ENCODE data around the gene KDM3A. TPM values are rescaled to one million over a fixed set of nuclear protein-coding genes. Genes with fewer than 3 reads are reported as not detected.
"Not testable (repeated sequence)": the region's sequence is repeated elsewhere in the genome, so short reads cannot be mapped to it uniquely, and the experiment has no call there.

The KDM3A gene
- total RNA-seq, 3 donors from 2014 or later, result 32.9 to 45.9 (median 36.5) TPM

DNA sequence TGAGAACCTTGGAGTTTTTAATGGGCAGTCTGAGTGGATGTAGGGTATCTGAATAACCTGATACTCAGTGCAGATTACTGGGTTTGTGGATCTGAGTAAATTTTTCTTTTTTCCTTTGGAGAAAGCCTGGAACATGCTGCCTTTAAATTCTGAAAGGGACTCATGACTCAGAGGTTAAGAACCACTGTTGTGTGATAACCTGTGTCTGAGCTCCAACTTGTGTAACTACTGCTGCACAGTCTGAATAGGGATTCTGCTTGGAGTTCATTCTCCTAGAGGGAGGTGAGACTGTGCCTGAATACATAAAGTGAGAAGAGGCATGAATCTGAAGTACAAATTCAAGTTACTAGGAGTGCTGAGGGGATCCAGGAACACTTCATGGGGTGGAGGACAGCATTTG, 36.2 kb downstream of the KDM3A start:
- peaks cover 33% of the 10 kb centered on the region for H3K4me1 Mint-ChIP-seq (ENCODE audit: low read depth)
- DNase-seq, result no peak
- H3K36me3 Mint-ChIP-seq (ENCODE audit: insufficient read depth), result peaks cover 67% of the 10 kb centered on the region
- no peaks in the 10 kb centered on the region for H3K27me3 Mint-ChIP-seq (ENCODE audit: low read depth)
- ATAC-seq, result no peak
- no peaks in the 10 kb centered on the region for H3K9me3 Mint-ChIP-seq
- no peak overlapping the region for H3K4me3 Mint-ChIP-seq

GRCh38 chr2:86480105-86480504, 38.9 kb downstream of the KDM3A start:
- no peaks in the 10 kb centered on the region for H3K9me3 Mint-ChIP-seq
- peaks cover 72% of the 10 kb centered on the region for H3K36me3 Mint-ChIP-seq (ENCODE audit: insufficient read depth)
- DNase-seq, result no peak
- no peaks in the 10 kb centered on the region for H3K27me3 Mint-ChIP-seq (ENCODE audit: low read depth)
- no peak for ATAC-seq
- H3K4me3 Mint-ChIP-seq, result no peak overlapping the region
- peaks cover 36% of the 10 kb centered on the region for H3K4me1 Mint-ChIP-seq (ENCODE audit: low read depth)

DNA sequence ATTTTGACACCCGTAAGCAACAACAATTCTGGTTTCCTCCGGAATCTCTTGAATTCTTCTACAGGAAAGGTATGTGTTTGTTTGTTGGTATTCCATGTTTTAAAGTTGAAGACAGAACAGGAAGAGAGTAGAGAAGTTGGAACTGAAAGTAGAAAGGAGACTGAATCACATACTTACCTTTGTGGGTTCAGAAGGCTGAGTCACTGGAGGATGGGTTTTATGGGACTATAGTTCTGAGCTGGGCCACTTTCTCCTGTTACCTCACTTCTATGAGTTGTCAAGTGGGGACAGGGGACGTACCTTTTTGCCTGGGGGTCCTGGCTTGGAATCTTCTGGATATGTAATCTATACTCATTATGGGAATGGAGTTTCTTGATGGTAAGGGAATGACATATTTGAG, 40.9 kb downstream of the KDM3A start:
- Mint-ChIP-seq H3K4me3 (no peak overlapping the region), H3K4me1 (ENCODE audit: low read depth) (peaks cover 37% of the 10 kb centered on the region), H3K36me3 (ENCODE audit: insufficient read depth) (peaks cover 78% of the 10 kb centered on the region), H3K9me3 (no peaks in the 10 kb centered on the region), H3K27me3 (ENCODE audit: low read depth) (no peaks in the 10 kb centered on the region)
- DNase-seq, result no peak
- ATAC-seq, result peak; percentile 93 to 95

DNA sequence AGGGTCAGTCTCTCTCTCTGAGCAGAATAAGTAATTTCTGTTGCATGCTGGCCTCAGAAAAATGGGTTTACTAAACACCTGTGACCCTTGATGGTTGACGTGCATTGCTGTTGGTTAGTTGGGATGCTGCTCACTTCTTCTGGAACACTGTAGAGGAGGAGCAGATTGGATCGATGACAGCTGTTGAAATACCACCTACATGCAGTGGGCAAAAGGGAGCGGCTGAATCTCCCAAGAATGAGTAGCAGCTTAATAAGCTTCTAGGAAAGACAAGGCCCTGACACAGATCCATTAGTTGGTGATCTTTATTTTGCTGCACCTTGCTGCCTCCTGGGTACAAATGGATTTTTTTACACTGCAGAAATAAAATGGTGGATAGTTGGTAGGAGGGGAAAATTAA, 43.2 kb downstream of the KDM3A start:
- Mint-ChIP-seq H3K4me1 (ENCODE audit: low read depth) (peaks cover 35% of the 10 kb centered on the region), H3K4me3 (no peak overlapping the region), H3K9me3 (no peaks in the 10 kb centered on the region), H3K27me3 (ENCODE audit: low read depth) (no peaks in the 10 kb centered on the region), H3K36me3 (ENCODE audit: insufficient read depth) (peaks cover 79% of the 10 kb centered on the region)
- ATAC-seq (no peak), DNase-seq (no peak)

DNA sequence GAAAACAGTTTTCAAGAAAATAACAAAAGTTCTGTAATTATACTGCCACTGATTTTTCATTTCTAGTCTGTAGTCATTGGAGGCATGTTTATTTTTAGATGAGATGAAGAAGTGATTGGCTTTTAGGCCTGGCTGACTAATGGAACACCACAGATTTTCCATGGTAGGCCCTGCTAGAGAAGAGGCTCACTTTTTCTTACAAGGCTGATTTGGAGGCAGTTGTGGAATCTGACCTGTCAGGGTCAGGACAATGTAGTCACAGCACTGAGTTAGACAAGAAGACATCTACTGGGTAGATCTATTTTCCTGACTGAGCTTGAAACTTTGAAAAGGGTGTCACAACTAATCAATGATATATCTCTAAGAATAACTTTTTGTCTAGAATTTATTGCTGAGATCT, 43.9 kb downstream of the KDM3A start:
- H3K4me1 Mint-ChIP-seq (ENCODE audit: low read depth), result peaks cover 35% of the 10 kb centered on the region
- H3K4me3 Mint-ChIP-seq, result no peak overlapping the region
- H3K27me3 Mint-ChIP-seq (ENCODE audit: low read depth), result no peaks in the 10 kb centered on the region
- H3K36me3 Mint-ChIP-seq (ENCODE audit: insufficient read depth), result peaks cover 79% of the 10 kb centered on the region
- peak in 1 of 2 donors; percentile 16 for ATAC-seq
- no peaks in the 10 kb centered on the region for H3K9me3 Mint-ChIP-seq
- DNase-seq, result no peak

DNA sequence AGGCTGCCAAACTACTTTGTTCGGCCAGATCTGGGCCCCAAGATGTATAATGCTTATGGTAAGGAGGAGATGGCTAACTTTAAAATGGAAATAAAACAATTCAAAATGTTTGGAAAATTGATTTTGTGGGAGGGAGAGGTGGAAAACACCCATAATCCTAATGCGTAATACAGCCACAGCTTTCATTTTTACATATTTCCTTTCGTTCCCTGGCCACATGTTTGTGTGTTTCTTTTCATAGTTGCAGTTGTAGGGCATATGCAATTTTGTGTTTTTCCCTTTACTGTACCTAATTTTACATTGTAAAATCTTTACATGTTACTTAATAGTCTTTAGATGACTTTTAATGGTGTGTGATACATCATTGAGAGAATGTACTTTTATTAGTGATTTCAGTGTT, 44.6 kb downstream of the KDM3A start:
- DNase-seq, result no peak
- H3K4me3 Mint-ChIP-seq, result no peak overlapping the region
- H3K4me1 Mint-ChIP-seq (ENCODE audit: low read depth), result peaks cover 35% of the 10 kb centered on the region
- H3K9me3 Mint-ChIP-seq, result no peaks in the 10 kb centered on the region
- H3K27me3 Mint-ChIP-seq (ENCODE audit: low read depth), result no peaks in the 10 kb centered on the region
- peaks cover 78% of the 10 kb centered on the region for H3K36me3 Mint-ChIP-seq (ENCODE audit: insufficient read depth)
- no peak for ATAC-seq

DNA sequence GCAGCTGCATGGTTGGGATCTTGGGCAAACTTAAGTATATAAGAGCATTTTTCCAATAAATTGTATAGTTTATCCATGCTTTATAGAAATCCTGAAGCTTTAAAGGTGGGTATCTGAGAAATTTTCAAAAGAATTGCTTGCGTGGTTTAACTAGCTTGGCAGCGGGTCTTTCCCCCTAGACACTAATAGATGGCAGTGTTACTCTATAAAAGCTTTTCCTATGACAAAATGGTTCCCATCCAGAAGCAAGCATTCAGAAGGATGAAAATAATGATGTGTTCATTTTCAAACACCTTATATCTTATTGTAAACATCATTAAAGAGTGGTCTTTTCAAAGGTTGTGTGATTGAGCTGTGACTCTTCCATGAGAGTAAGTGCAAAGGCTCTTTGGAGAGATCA, 45.9 kb downstream of the KDM3A start:
- H3K4me1 Mint-ChIP-seq (ENCODE audit: low read depth), result peaks cover 26% of the 10 kb centered on the region
- no peaks in the 10 kb centered on the region for H3K27me3 Mint-ChIP-seq (ENCODE audit: low read depth)
- DNase-seq (no peak), ATAC-seq (no peak)
- H3K9me3 Mint-ChIP-seq, result no peaks in the 10 kb centered on the region
- H3K4me3 Mint-ChIP-seq, result no peak overlapping the region
- peaks cover 78% of the 10 kb centered on the region for H3K36me3 Mint-ChIP-seq (ENCODE audit: insufficient read depth)

GRCh38 chr2:86488561-86489250, 47.5 kb downstream of the KDM3A start:
- Mint-ChIP-seq H3K36me3 (ENCODE audit: insufficient read depth) (peaks cover 72% of the 10 kb centered on the region), H3K9me3 (no peaks in the 10 kb centered on the region), H3K4me3 (no peak overlapping the region), H3K4me1 (ENCODE audit: low read depth) (peaks cover 20% of the 10 kb centered on the region), H3K27me3 (ENCODE audit: low read depth) (no peaks in the 10 kb centered on the region)
- ATAC-seq, result no peak
- DNase-seq, result no peak

GRCh38 chr2:86489542-86489941, 48.4 kb downstream of the KDM3A start:
- peaks cover 18% of the 10 kb centered on the region for H3K4me1 Mint-ChIP-seq (ENCODE audit: low read depth)
- no peaks in the 10 kb centered on the region for H3K9me3 Mint-ChIP-seq
- peaks cover 72% of the 10 kb centered on the region for H3K36me3 Mint-ChIP-seq (ENCODE audit: insufficient read depth)
- DNase-seq (no peak), ATAC-seq (no peak)
- no peaks in the 10 kb centered on the region for H3K27me3 Mint-ChIP-seq (ENCODE audit: low read depth)
- no peak overlapping the region for H3K4me3 Mint-ChIP-seq

- no peaks in the 10 kb centered on the region for H3K9me3 Mint-ChIP-seq
- no peak overlapping the region for H3K4me3 Mint-ChIP-seq
- H3K27me3 Mint-ChIP-seq (ENCODE audit: low read depth), result no peaks in the 10 kb centered on the region
- peaks cover 72% of the 10 kb centered on the region for H3K36me3 Mint-ChIP-seq (ENCODE audit: insufficient read depth)
- ATAC-seq (no peak), DNase-seq (no peak)
- peaks cover 11% of the 10 kb centered on the region for H3K4me1 Mint-ChIP-seq (ENCODE audit: low read depth)
Measured at GRCh38 chr2:86490245-86490644, 49.1 kb downstream of the KDM3A start.

GRCh38 chr2:86491088-86491487, 49.9 kb downstream of the KDM3A start:
- DNase-seq (no peak), ATAC-seq (no peak)
- H3K4me1 Mint-ChIP-seq (ENCODE audit: low read depth), result peaks cover 6% of the 10 kb centered on the region
- no peaks in the 10 kb centered on the region for H3K27me3 Mint-ChIP-seq (ENCODE audit: low read depth)
- H3K4me3 Mint-ChIP-seq, result no peak overlapping the region
- H3K36me3 Mint-ChIP-seq (ENCODE audit: insufficient read depth), result peaks cover 72% of the 10 kb centered on the region
- H3K9me3 Mint-ChIP-seq, result peaks cover 4% of the 10 kb centered on the region

DNA sequence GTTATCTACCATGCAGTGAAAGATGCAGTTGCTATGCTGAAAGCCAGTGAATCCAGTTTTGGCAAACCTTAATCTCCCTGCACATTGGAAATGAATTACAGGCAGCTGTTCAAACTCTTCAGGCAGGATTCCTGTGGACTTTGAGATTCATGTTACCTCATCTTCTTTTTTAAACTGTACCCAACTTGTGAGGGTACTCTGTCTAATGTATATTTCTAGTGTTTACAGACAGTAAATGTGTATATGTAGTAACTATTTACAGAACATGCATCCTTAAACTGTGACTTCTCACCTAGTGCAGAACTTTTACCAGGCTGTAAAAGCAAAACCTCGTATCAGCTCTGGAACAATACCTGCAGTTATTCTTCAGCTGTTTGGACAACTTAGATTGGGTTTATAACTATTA, 50.9 kb downstream of the KDM3A start:
- peaks cover 5% of the 10 kb centered on the region for H3K4me1 Mint-ChIP-seq (ENCODE audit: low read depth)
- H3K9me3 Mint-ChIP-seq, result peaks cover 4% of the 10 kb centered on the region
- H3K27me3 Mint-ChIP-seq (ENCODE audit: low read depth), result no peaks in the 10 kb centered on the region
- no peak for ATAC-seq
- peaks cover 69% of the 10 kb centered on the region for H3K36me3 Mint-ChIP-seq (ENCODE audit: insufficient read depth)
- H3K4me3 Mint-ChIP-seq, result no peak overlapping the region
- DNase-seq, result no peak

DNA sequence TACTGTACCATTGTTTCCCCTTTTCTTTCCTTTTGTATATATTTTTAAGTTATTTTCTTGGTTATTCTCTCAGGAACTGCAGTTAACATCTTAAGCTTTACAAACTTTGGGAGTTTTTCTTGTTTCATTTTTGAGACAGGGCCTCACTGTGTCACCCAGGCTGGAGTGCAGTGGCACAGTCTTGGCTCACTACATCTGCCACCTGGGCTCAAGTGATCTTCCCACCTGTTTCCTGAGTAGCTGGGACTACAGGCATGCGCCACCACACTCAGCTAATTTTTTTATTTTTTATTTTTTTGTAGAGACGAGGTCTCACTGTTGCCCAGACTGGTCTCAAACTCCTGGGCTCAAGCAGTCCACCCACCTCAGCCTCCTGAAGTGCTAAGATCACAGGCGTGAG, 55.2 kb downstream of the KDM3A start:
- not testable (repeated sequence) for H3K4me3 Mint-ChIP-seq; ATAC-seq; H3K4me1 Mint-ChIP-seq (ENCODE audit: low read depth); H3K27me3 Mint-ChIP-seq (ENCODE audit: low read depth); DNase-seq
- Mint-ChIP-seq H3K36me3 (ENCODE audit: insufficient read depth) (peaks cover 73% of the 10 kb centered on the region), H3K9me3 (peaks cover 28% of the 10 kb centered on the region)

DNA sequence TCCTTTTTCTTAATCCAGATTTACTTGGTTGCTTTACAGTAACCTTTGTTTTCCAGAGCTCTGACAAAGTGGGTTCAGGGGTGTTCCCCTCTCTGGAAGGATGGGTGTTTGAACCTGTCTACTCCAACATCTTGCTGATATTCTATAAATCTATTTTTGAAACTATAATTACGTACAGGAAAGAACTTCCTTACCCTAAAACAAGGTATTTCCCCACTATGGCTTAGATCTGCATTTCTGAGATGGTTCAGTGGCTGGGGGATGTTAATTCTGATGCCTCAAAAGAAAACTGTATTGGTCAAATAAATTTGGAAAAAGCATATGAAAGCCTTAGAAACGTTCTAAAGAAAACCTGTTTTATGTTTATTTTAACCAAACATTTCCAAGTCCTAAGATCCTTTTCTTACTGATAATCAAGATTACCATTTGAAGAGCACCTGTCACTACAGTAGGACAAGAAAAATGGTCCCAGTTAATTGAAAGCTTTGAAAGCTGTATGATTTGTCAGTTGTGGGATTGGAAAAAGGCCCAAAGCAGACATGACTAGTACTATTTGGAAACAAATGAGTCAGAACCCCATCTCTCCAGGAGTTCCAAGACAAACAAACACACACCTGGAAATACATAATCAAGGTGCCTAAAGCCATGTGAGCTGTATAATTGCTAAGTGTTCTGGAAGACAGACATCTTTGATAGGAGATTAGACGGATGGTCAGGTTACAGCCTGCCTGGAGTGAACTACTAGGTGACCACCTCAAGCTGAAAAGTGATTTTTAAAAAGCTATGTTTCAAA, 57.5 kb downstream of the KDM3A start:
- H3K27me3 Mint-ChIP-seq (ENCODE audit: low read depth), result no peaks in the 10 kb centered on the region
- ATAC-seq (no peak), DNase-seq (no peak)
- peaks cover 32% of the 10 kb centered on the region for H3K9me3 Mint-ChIP-seq
- H3K4me3 Mint-ChIP-seq, result no peak overlapping the region
- H3K36me3 Mint-ChIP-seq (ENCODE audit: insufficient read depth), result peaks cover 89% of the 10 kb centered on the region
- peaks cover 7% of the 10 kb centered on the region for H3K4me1 Mint-ChIP-seq (ENCODE audit: low read depth)

GRCh38 chr2:86499326-86499725, 58.2 kb downstream of the KDM3A start:
- peaks cover 32% of the 10 kb centered on the region for H3K9me3 Mint-ChIP-seq

More at GRCh38 chr2:86499326-86499725, 58.2 kb downstream of the KDM3A start:
- no peaks in the 10 kb centered on the region for H3K27me3 Mint-ChIP-seq (ENCODE audit: low read depth)
- H3K36me3 Mint-ChIP-seq (ENCODE audit: insufficient read depth), result peaks cover 89% of the 10 kb centered on the region
- no peak for DNase-seq
- ATAC-seq, result no peak
- H3K4me3 Mint-ChIP-seq, result no peak overlapping the region
- H3K4me1 Mint-ChIP-seq (ENCODE audit: low read depth), result peaks cover 7% of the 10 kb centered on the region

Data from activated T-cell treated with anti-CD3 and anti-CD28 coated beads, Interleukin-2, amount 50 U/mL, for 4 hours (primary cell).